Measurements from ENCODE around the gene MS4A14.

- TF ChIP-seq EP300 (IDR thresholded peaks at IDR 0.05) (no peak), SMC3 (IDR thresholded peaks at IDR 0.05) (no peak), JUN (IDR thresholded peaks at IDR 0.05) (no peak), POLR2A (IDR thresholded peaks at IDR 0.05; ENCODE audit: low read length) (no peak)
Measured at GRCh38 chr11:60396799-60397198, 540 bp downstream of the MS4A14 start.

Measured in A549 (cell line).